NCI-H2227 (cell line): Measurements from ENCODE around the gene HOOK1.
"Not testable (repeated sequence)": the region's sequence is repeated elsewhere in the genome, so short reads cannot be mapped to it uniquely, and the experiment has no call there.

Experiments used
- DNase-seq: peaks from one replicate; lab custom pipeline; 2025; ENCODE audit not compliant: unreplicated experiment; lab: John Stamatoyannopoulos, UW

The HOOK1 gene

DNA sequence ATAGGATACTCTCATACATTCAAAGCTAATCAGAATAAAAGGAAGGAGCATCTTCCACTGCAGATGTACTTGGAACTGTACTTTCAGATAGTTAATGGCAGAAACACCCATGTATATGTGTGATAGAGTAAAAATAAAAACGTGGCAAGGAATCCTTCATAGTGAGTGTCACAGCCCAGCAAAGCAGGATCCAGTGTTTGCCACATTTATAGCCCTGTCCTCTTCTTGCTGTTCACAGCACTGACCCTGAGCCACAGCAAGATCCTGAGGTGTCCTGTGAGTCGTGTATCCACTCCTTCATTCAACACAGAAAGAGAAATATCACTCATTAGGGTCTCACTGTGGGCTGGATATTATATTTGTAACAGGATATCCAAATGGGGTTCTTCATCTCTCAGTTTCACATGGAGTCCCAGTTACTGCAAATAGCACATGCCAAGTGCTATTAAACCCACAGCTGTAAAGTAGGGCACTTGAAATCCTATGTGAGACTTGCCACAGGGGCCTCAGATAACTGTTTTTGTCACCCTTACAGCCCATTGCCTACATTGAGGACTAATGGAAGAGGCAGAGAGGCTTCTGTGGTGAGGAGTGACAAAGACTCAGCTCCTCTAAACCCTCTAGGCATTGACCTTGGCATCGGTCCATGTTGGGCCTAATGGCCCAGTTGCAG is 70.5 kb downstream of the HOOK1 start:
- no peak for DNase-seq

DNA sequence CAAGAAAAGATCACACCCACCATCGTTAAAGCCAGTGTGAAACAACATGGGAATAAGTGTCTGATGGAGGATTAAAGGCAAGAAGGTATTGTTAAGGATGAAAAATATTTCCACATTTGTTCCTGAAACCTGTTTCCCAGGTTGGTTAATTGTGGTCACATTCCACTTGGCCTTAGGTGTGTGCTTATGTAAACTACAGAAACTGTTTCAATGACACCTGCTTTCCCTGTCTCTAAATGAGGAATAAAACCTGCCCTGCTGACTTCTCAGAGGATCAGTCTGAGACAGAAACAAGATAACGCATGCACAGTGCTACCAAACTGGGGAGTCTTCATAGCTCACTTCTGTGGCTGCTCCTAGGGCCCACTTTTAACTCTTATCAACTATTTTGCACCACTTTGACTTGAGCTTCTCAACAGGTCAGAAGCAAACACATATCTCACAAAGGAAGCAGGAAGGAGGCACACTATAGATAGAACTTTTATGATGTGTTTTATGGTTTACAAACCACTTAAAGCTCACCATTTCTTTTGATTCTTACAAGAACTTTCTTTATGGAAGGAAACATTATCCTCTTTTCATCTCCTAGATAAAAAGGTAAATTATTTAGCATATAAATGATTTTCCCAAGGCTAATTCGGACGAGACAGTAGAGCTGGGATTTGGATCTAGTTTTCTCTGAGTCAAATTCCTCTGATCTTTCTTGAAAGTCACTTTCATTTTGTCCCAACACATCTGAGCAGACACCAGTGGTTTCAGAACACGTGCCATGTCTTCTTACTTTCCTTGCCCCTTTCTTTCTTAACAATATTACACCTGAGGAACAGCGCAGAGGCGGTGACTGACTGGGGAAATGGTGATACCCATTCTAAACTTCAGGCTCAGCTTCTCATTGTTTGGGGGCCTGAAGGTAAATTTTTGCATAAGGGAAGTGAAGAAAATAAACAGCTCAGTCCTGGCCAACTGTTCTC is 78.4 kb downstream of the HOOK1 start:
- no peak for DNase-seq

DNA sequence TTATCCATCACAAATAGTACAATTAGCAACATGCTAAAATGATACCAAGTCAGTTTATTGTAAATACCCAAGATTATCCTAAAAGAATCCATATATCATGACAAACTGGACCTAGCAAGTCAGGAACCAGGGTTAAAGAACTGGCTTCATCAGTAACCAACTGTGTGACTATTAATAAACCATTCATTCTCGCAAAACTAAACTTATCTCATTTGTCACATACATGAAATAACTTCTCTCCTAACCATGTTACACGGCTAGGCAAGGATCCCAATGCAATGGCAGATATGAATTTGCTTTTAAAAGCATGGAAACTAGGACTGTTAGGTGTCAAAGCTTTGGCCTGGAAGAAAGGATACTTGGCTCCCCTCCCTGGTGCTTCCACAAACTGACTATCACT is 82.4 kb downstream of the HOOK1 start:
- DNase-seq: no peak

- no peak for DNase-seq
Measured at GRCh38 chr1:59898927-59899326, 84.2 kb downstream of the HOOK1 start.

- DNase-seq: no peak
Measured at GRCh38 chr1:59900640-59901039, 85.9 kb downstream of the HOOK1 start.

GRCh38 chr1:59901770-59902388 is 87.1 kb downstream of the HOOK1 start:
- DNase-seq: no peak

DNA sequence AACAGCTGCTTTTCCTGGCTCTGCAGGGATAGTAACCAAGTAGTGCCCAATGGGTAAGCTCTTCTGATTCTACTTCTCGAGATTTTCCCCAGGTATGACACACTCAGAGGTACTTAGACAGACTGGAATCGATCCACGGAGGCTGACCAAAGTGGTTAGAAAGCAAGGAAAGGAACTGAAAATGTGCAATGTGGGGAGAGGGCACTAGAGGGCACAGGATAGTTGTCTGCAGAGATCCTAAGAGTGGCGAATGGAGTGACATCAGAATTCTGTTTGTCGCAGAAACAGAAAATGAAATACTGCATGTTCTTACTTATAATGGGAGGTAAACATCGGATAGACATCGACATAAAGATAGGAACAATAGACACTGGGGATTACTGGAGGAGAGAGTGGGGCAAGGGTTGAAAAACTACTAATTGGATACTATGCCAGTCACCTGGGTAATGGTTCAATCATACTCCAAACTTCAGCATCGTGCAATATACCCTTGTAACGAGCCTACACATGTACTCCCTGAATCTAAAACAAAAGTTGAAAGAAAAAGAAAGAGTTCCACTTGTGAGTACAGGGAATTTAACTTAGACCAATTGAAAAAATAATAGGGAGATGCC is 88.5 kb downstream of the HOOK1 start:
- peak; percentile 51 for DNase-seq

DNA sequence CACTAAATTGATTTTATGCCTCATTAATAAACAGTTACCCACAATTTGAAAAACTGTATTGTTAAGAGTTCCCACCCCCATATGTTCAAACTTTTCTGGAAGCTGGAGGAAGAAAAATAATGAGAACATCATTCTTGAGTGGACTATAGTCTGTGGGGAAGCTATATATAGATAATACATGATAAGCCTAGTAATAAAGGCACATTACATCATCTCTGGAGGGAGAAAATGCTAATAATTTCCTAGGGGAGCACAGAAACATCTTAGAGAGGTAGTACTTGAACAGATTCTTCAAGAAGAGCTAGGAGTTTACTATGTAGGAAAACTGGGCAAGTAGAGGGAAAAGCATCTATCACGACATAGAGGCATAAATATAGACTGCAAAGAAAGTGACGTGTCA is 92.2 kb downstream of the HOOK1 start:
- no peak for DNase-seq

DNA sequence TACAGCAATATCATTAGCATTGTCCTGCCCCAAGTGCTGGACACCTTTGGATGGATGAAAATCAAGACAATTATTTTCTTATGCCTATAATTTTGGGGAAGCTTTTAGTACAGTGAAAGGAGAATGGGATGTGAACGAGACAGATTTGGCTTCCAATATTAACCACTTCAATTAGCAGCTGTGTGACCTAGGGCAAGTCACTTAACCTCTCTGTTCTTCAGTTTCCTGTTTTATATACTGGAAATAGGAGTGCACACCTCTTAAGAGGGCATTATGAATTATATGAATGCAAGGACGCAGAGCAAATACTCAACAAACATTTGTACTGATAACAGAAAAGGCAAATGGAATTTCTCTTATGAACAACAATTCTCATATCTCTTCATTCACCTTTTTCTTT is 93.3 kb downstream of the HOOK1 start:
- no peak for DNase-seq

- DNase-seq: no peak
Measured at GRCh38 chr1:59908682-59909081, 93.9 kb downstream of the HOOK1 start.

DNA sequence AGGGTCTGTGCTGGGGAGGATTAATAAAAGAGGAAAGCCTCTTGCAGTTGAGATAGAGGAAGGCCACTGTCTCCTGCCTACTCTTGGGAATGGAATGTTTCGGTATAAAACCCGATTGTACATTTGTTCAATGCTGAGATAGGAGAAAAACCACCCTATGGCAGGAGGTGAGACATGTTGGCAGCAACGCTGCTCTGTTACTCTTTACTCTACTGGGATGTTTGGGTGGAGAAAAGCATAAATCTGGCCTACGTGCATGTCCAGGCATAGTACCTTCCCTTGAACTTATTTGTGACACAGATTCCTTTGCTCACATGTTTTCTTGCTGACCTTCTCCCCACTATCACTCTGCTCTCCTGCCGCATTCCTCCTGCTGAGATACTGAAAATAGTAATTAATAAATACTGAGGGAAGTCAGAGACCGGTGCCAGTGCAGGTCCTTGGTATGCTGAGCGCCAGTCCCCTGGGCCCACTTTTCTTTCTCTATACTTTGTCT is 100.1 kb downstream of the HOOK1 start:
- DNase-seq: not testable (repeated sequence)

- no peak for DNase-seq
Measured at GRCh38 chr1:59915516-59915915, 100.8 kb downstream of the HOOK1 start.

GRCh38 chr1:59917026-59917784 is 102.5 kb downstream of the HOOK1 start:
- DNase-seq: no peak

GRCh38 chr1:59917785-59918180 is 103.0 kb downstream of the HOOK1 start:
- DNase-seq: no peak

DNA sequence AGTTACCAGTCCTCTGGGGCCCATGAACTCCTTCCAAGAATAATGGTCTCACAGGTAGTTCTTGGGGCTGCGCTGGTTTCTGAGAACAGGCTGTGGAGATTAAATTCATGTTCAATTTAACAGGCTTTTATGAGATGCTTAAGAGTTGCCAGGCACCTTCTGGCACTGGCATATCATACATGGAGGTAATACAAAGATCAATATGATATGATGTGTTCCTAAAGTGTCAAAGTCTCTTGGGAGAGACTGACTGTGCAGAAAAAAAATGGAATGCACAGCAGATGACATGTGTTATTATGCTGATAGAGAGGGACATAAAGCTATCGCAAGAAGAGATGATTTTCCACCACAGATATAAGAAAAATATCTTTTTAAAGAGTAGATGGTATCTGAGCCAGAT is 105.0 kb downstream of the HOOK1 start:
- DNase-seq: no peak

DNA sequence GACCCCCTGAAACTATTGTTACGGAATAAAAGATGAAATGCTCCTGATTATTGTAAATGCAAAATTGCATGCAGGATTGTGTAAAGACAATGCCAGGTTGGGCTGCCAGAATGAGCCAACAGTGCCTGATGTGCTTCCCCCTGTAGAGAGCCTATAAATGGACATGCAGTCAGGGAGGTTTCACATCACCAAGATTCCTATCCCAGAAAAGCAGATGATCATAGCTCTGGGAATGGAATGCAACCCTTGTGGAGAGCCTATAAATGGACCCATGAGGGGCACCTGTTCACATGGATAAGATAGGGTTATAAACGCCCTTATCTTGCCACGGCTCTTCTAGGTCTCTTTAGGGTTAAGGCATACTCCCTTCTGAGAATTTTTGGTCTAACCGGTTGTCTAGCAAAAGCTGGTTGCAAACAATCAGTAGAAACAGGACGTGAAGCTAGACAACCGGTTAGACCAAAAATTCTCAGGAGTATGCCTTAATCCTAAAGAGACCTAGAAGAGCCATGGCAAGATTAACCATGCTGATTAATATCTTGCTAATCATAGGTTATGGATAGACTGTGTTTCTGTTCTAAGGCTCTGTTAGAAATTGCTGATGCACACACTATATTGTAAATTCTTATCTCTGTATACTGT is 106.6 kb downstream of the HOOK1 start:
- not testable (repeated sequence) for DNase-seq

DNA sequence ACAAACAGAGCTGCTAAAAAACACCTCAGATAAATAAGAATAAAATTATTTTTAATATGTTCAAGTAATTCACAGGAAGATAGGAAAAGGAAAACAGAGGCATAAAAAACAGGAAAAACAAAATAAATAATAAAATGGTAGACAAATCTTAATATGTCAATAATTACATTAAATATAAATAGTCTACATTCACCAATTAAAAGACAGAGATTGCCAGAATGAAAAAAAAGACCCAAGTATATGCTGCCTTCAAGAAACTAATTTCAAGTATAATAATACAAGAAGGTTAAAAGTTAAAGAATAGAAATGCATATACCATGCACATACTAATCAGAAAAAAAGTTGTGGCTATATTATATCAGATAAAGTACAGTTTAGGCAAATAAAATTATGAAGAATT is 109.9 kb downstream of the HOOK1 start:
- no peak for DNase-seq
